ENCODE measurements around the gene OR11H6.
"Not testable (repeated sequence)": the region's sequence is repeated elsewhere in the genome, so short reads cannot be mapped to it uniquely, and the experiment has no call there.

OR11H6 gene, protein sequence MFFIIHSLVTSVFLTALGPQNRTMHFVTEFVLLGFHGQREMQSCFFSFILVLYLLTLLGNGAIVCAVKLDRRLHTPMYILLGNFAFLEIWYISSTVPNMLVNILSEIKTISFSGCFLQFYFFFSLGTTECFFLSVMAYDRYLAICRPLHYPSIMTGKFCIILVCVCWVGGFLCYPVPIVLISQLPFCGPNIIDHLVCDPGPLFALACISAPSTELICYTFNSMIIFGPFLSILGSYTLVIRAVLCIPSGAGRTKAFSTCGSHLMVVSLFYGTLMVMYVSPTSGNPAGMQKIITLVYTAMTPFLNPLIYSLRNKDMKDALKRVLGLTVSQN

GRCh38 chr14:20223410-20223809, at the start of gene OR11H6:
Gene OR11H6 (plus strand): TSS chr14:20223710. CDS start chr14:20223710, 0 bp downstream.
- Histone ChIP-seq H3K36me3 (ENCODE audit: control insufficient read depth, insufficient read depth, low read length) (no peaks in the 10 kb centered on the region), H3K27me3 (ENCODE audit: control insufficient read depth, insufficient read depth, low read length) (no peaks in the 10 kb centered on the region), H3K9me3 (ENCODE audit: control insufficient read depth, insufficient read depth, low read length) (peaks cover 3% of the 10 kb centered on the region)

DNA sequence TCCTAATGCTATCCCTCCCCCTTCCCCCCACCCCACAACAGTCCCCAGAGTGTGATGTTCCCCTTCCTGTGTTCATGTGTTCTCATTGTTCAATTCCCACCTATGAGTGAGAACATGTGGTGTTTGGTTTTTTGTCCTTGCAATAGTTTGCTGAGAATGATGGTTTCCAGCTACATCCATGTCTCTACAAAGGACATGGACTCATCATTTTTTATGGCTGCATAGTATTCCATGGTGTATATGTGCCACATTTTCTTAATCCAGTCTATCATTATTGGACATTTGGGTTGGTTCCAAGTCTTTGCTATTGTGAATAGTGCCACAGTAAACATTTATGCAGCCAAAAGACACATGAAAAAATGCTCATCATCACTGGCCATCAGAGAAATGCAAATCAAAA, 49.3 kb upstream of the OR11H6 start:
- H3K9ac ChIP-seq (ENCODE audit: low read depth, low read length); H3K4me3 ChIP-seq (ENCODE audit: low read depth, low read length); H3K36me3 ChIP-seq (ENCODE audit: control insufficient read depth, insufficient read depth, low read length); H3K27me3 ChIP-seq (ENCODE audit: control insufficient read depth, insufficient read depth, low read length); H3K4me1 ChIP-seq (ENCODE audit: control insufficient read depth, insufficient read depth, low read length): not testable (repeated sequence)
- H3K9me3 ChIP-seq (ENCODE audit: control insufficient read depth, insufficient read depth, low read length) = peaks cover 10% of the 10 kb centered on the region

More at GRCh38 chr14:20223410-20223809, at the start of gene OR11H6:
- no peaks in the 10 kb centered on the region for H3K4me1 ChIP-seq (ENCODE audit: control insufficient read depth, insufficient read depth, low read length)
- H3K9ac ChIP-seq (ENCODE audit: low read depth, low read length) = no peak within 1 kb of the TSS
- no peak within 1 kb of the TSS for H3K4me3 ChIP-seq (ENCODE audit: low read depth, low read length)

DNA sequence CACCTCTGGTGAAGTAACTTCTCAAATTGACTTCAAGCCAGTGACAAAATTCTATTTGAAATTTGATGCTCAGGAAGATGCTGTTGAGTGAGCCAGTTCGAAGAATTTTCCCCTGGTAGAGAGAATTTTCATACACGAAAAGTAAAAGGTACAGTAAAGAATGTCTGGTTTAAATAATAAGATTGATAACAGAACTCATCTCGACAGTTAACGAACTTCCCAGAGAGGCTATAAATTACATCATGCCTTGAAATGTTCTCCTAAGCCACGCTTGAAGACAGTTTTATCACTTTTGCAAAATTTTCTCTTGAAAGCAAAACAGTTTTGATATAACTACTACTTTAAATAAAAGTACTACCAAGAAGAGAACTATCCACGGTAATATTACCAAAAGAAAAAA, 47.2 kb upstream of the OR11H6 start:
- Histone ChIP-seq H3K27me3 (ENCODE audit: control insufficient read depth, insufficient read depth, low read length) (no peaks in the 10 kb centered on the region), H3K4me3 (ENCODE audit: low read depth, low read length) (no peak overlapping the region), H3K9ac (ENCODE audit: low read depth, low read length) (no peak overlapping the region), H3K36me3 (ENCODE audit: control insufficient read depth, insufficient read depth, low read length) (no peaks in the 10 kb centered on the region), H3K9me3 (ENCODE audit: control insufficient read depth, insufficient read depth, low read length) (peaks cover 16% of the 10 kb centered on the region), H3K4me1 (ENCODE audit: control insufficient read depth, insufficient read depth, low read length) (no peaks in the 10 kb centered on the region)

- H3K9ac ChIP-seq (ENCODE audit: low read depth, low read length) = no peak overlapping the region
- H3K4me1 ChIP-seq (ENCODE audit: control insufficient read depth, insufficient read depth, low read length) = no peaks in the 10 kb centered on the region
- H3K9me3 ChIP-seq (ENCODE audit: control insufficient read depth, insufficient read depth, low read length) = peaks cover 16% of the 10 kb centered on the region
- no peaks in the 10 kb centered on the region for H3K27me3 ChIP-seq (ENCODE audit: control insufficient read depth, insufficient read depth, low read length)
- no peak overlapping the region for H3K4me3 ChIP-seq (ENCODE audit: low read depth, low read length)
- no peaks in the 10 kb centered on the region for H3K36me3 ChIP-seq (ENCODE audit: control insufficient read depth, insufficient read depth, low read length)
Observed at GRCh38 chr14:20177433-20177974, 46.0 kb upstream of the OR11H6 start.

DNA sequence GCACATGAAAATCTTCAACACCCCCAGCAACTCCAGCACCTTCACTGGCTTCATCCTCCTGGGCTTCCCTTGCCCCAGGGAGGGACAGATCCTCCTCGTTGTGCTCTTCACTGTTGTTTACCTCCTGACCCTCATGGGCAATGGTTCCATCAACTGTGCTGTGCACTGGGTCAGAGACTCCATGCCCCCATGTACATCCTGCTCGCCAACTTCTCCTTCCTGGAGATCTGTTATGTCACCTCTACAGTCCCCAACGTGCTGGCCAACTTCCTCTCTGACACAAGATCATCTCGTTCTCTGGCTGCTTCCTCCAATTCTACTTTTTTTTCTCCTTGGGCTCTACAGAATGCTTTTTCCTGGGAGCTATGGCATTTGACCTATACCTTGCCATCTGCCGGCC, 44.3 kb upstream of the OR11H6 start:
- Histone ChIP-seq H3K27me3 (ENCODE audit: control insufficient read depth, insufficient read depth, low read length) (no peaks in the 10 kb centered on the region), H3K9me3 (ENCODE audit: control insufficient read depth, insufficient read depth, low read length) (peaks cover 16% of the 10 kb centered on the region), H3K36me3 (ENCODE audit: control insufficient read depth, insufficient read depth, low read length) (no peaks in the 10 kb centered on the region), H3K4me3 (ENCODE audit: low read depth, low read length) (no peak overlapping the region), H3K9ac (ENCODE audit: low read depth, low read length) (no peak overlapping the region), H3K4me1 (ENCODE audit: control insufficient read depth, insufficient read depth, low read length) (no peaks in the 10 kb centered on the region)

DNA sequence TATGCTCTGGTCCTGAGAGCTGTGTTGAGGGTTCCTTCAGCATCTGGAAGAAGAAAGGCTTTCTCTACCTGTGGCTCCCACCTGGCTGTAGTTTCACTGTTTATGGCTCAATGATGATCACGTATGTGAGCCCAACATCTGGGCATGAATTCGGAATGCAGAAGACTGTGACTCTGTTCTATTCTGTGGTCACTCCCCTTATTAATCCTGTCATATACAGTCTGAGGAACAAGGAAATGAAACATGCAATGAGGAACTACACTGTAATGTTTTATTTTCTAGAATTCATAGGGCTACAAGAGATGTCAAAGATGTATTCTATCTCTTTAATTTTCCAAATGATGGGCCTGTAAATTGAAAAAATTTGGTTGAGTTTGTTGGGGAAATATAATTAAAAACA, 43.6 kb upstream of the OR11H6 start:
- Histone ChIP-seq H3K9ac (ENCODE audit: low read depth, low read length) (no peak overlapping the region), H3K9me3 (ENCODE audit: control insufficient read depth, insufficient read depth, low read length) (peaks cover 13% of the 10 kb centered on the region), H3K36me3 (ENCODE audit: control insufficient read depth, insufficient read depth, low read length) (no peaks in the 10 kb centered on the region), H3K4me3 (ENCODE audit: low read depth, low read length) (no peak overlapping the region), H3K27me3 (ENCODE audit: control insufficient read depth, insufficient read depth, low read length) (no peaks in the 10 kb centered on the region), H3K4me1 (ENCODE audit: control insufficient read depth, insufficient read depth, low read length) (no peaks in the 10 kb centered on the region)

DNA sequence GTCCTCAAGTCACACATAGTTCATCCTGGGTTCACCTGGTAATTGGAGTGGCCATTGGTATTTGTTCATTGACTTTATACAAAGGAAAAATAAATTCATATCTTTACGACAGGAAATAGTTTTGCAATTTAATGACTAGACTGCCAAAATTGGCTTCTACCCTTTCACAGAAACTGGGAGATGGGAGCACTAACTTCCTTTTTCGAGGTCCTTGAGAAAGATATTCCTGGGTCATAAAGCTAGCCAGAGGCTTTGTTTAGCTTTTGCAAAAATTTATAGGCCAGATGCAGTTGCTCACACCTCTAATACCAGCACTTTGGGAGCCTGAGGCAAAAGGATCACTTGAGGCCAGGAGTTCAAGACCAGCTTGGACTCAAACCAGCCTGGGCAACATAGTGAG, 43.0 kb upstream of the OR11H6 start:
- Histone ChIP-seq H3K9me3 (ENCODE audit: control insufficient read depth, insufficient read depth, low read length) (peaks cover 11% of the 10 kb centered on the region), H3K4me1 (ENCODE audit: control insufficient read depth, insufficient read depth, low read length) (no peaks in the 10 kb centered on the region), H3K9ac (ENCODE audit: low read depth, low read length) (no peak overlapping the region), H3K4me3 (ENCODE audit: low read depth, low read length) (no peak overlapping the region), H3K36me3 (ENCODE audit: control insufficient read depth, insufficient read depth, low read length) (no peaks in the 10 kb centered on the region), H3K27me3 (ENCODE audit: control insufficient read depth, insufficient read depth, low read length) (no peaks in the 10 kb centered on the region)

GRCh38 chr14:20184181-20184580, 39.3 kb upstream of the OR11H6 start:
- Histone ChIP-seq H3K4me3 (ENCODE audit: low read depth, low read length) (no peak overlapping the region), H3K36me3 (ENCODE audit: control insufficient read depth, insufficient read depth, low read length) (no peaks in the 10 kb centered on the region), H3K9ac (ENCODE audit: low read depth, low read length) (no peak overlapping the region), H3K4me1 (ENCODE audit: control insufficient read depth, insufficient read depth, low read length) (no peaks in the 10 kb centered on the region), H3K27me3 (ENCODE audit: control insufficient read depth, insufficient read depth, low read length) (no peaks in the 10 kb centered on the region), H3K9me3 (ENCODE audit: control insufficient read depth, insufficient read depth, low read length) (peaks cover 13% of the 10 kb centered on the region)

DNA sequence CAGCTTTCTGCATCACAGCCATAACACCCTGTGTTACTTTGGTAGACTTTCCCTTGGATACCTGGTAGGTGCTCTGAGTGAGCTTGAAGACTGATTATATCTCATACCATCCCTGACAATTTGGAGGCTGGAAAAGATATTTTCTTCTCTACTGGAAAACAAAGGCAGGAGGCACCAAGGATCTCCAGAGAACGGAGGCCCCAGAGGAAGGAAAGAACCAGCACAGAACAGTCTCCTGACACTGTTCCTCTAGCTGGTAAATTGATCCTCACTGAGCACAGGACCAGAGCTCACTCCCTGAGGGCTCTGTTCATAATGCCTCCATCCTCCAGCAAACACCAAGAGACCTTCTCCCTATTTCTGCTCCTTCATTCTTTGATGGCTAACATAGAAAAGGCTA, 32.9 kb upstream of the OR11H6 start, which contains the start of gene OR11G2:
OR11G2 (plus strand) TSS at position 301 of the 400 bp plus-strand sequence. CDS start 6,542 bp downstream, outside the sequence.
- no peaks in the 10 kb centered on the region for H3K4me1 ChIP-seq (ENCODE audit: control insufficient read depth, insufficient read depth, low read length)
- peaks cover 18% of the 10 kb centered on the region for H3K9me3 ChIP-seq (ENCODE audit: control insufficient read depth, insufficient read depth, low read length)
- H3K9ac ChIP-seq (ENCODE audit: low read depth, low read length) = no peak within 1 kb of the TSS
- no peaks in the 10 kb centered on the region for H3K36me3 ChIP-seq (ENCODE audit: control insufficient read depth, insufficient read depth, low read length)
- no peak within 1 kb of the TSS for H3K4me3 ChIP-seq (ENCODE audit: low read depth, low read length)
- H3K27me3 ChIP-seq (ENCODE audit: control insufficient read depth, insufficient read depth, low read length) = no peaks in the 10 kb centered on the region

DNA sequence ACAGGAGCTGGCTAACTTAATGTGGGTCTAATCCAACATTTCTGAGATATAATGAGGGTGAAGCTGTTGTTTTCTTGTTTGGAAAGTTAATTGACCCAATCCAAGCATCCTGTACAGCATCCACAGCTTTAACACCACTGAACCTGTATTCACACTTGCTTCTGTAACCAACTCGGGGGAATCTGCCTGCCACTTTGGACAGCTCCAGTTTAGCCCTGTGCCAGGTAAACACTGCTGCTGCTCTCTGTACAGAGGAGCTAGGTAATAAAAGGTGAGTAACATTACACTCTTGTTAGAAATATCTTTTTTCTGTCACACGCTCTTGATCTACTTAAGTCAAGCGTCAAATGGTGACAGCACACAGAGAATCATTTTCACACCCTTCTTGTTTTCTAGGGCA, 32.1 kb upstream of the OR11H6 start:
- H3K36me3 ChIP-seq (ENCODE audit: control insufficient read depth, insufficient read depth, low read length) = no peaks in the 10 kb centered on the region
- peaks cover 18% of the 10 kb centered on the region for H3K9me3 ChIP-seq (ENCODE audit: control insufficient read depth, insufficient read depth, low read length)
- no peaks in the 10 kb centered on the region for H3K4me1 ChIP-seq (ENCODE audit: control insufficient read depth, insufficient read depth, low read length)
- H3K27me3 ChIP-seq (ENCODE audit: control insufficient read depth, insufficient read depth, low read length) = no peaks in the 10 kb centered on the region
- H3K9ac ChIP-seq (ENCODE audit: low read depth, low read length) = no peak overlapping the region
- H3K4me3 ChIP-seq (ENCODE audit: low read depth, low read length) = no peak overlapping the region

GRCh38 chr14:20194101-20194500, 29.4 kb upstream of the OR11H6 start:
- Histone ChIP-seq H3K4me3 (ENCODE audit: low read depth, low read length) (no peak overlapping the region), H3K9me3 (ENCODE audit: control insufficient read depth, insufficient read depth, low read length) (peaks cover 15% of the 10 kb centered on the region), H3K36me3 (ENCODE audit: control insufficient read depth, insufficient read depth, low read length) (no peaks in the 10 kb centered on the region), H3K9ac (ENCODE audit: low read depth, low read length) (no peak overlapping the region), H3K4me1 (ENCODE audit: control insufficient read depth, insufficient read depth, low read length) (no peaks in the 10 kb centered on the region), H3K27me3 (ENCODE audit: control insufficient read depth, insufficient read depth, low read length) (no peaks in the 10 kb centered on the region)

- not testable (repeated sequence) for H3K36me3 ChIP-seq (ENCODE audit: control insufficient read depth, insufficient read depth, low read length); H3K27me3 ChIP-seq (ENCODE audit: control insufficient read depth, insufficient read depth, low read length); H3K4me3 ChIP-seq (ENCODE audit: low read depth, low read length); H3K9ac ChIP-seq (ENCODE audit: low read depth, low read length); H3K4me1 ChIP-seq (ENCODE audit: control insufficient read depth, insufficient read depth, low read length)
- peaks cover 10% of the 10 kb centered on the region for H3K9me3 ChIP-seq (ENCODE audit: control insufficient read depth, insufficient read depth, low read length)
Observed at GRCh38 chr14:20195170-20195569, 28.3 kb upstream of the OR11H6 start.
